C4-2B (cell line): ENCODE measurements around the gene GALNT14.

ENCODE experiments used
- ZFX ChIP-seq: fragments of 450-650 bp; IDR thresholded peaks from 2 replicates; pipeline ENCODE4 v1.6.1; 2017
- TF ChIP-seq, protein P1 (sequence below): fragments of 450-650 bp; conservative IDR thresholded peaks from 2 replicates; pipeline ENCODE4 v1.5.1; 2017; ENCODE audit warnings: mild to moderate bottlenecking

DNA sequence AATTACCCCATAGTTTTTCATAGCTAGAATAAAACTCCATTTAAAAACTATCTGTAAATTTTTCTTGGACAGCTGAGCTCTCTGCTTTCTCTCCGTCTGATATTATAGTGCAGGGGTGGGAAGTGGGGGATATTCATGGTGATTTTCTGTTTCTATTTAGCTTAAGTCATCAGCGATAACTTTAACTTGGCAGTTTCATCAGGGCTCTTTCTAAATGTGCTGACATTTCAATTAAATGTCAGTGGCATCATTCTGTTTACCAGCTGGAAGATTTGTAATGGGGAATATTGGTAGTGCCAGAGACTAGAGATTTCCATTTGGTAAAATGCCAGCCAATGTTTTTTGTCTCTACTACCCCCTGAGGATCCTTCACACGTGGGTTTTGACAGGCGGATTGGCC is 277.5 kb downstream of the GALNT14 start:
- TF ChIP-seq, protein P1, sequence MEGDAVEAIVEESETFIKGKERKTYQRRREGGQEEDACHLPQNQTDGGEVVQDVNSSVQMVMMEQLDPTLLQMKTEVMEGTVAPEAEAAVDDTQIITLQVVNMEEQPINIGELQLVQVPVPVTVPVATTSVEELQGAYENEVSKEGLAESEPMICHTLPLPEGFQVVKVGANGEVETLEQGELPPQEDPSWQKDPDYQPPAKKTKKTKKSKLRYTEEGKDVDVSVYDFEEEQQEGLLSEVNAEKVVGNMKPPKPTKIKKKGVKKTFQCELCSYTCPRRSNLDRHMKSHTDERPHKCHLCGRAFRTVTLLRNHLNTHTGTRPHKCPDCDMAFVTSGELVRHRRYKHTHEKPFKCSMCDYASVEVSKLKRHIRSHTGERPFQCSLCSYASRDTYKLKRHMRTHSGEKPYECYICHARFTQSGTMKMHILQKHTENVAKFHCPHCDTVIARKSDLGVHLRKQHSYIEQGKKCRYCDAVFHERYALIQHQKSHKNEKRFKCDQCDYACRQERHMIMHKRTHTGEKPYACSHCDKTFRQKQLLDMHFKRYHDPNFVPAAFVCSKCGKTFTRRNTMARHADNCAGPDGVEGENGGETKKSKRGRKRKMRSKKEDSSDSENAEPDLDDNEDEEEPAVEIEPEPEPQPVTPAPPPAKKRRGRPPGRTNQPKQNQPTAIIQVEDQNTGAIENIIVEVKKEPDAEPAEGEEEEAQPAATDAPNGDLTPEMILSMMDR = no peak
- TF ChIP-seq ZFX = no peak
